ENCODE measurements around the gene SYNJ2. TPM values are rescaled to one million over a fixed set of nuclear protein-coding genes. Genes with fewer than 3 reads are reported as not detected.

The SYNJ2 gene
- total RNA-seq, 3 donors from 2014 or later: 22.9 to 27.8 (median 24.2) TPM

GRCh38 chr6:158057213-158057987 lies 75.7 kb downstream of the SYNJ2 start:
- Mint-ChIP-seq H3K27me3 (ENCODE audit: low read depth) (no peaks in the 10 kb centered on the region), H3K36me3 (ENCODE audit: insufficient read depth) (peaks cover 11% of the 10 kb centered on the region), H3K4me1 (ENCODE audit: low read depth) (peaks cover 51% of the 10 kb centered on the region), H3K4me3 (no peak overlapping the region), H3K9me3 (no peaks in the 10 kb centered on the region)
- DNase-seq (no peak), ATAC-seq (peak; percentile 96 to 97)

- DNase-seq (no peak), ATAC-seq (no peak)
- Mint-ChIP-seq H3K4me1 (ENCODE audit: low read depth) (peaks cover 43% of the 10 kb centered on the region), H3K9me3 (no peaks in the 10 kb centered on the region), H3K4me3 (no peak overlapping the region), H3K27me3 (ENCODE audit: low read depth) (no peaks in the 10 kb centered on the region), H3K36me3 (ENCODE audit: insufficient read depth) (peaks cover 7% of the 10 kb centered on the region)
Measured at GRCh38 chr6:158058171-158058651, 76.5 kb downstream of the SYNJ2 start.

DNA sequence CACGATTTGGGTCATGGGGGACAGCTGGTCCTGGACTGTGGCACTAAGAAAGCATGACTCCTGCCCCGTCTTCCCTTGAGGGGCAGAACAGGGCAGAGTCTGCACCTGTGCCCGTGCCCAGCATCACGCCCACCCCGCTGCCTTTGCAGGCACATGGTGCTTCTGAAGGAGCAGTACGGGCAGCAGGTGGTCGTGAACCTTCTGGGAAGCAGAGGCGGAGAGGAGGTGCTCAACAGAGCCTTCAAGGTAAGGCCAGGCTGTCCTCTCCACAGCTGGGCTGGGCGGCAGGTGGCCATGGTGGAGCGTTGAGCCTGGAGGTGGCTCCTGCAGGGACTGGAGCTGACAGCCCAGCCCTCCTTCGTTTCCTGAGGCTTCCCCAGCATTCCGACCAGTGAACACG lies 77.4 kb downstream of the SYNJ2 start:
- no peak for DNase-seq
- Mint-ChIP-seq H3K4me1 (ENCODE audit: low read depth) (peaks cover 36% of the 10 kb centered on the region), H3K4me3 (no peak overlapping the region), H3K9me3 (no peaks in the 10 kb centered on the region), H3K36me3 (ENCODE audit: insufficient read depth) (peaks cover 7% of the 10 kb centered on the region), H3K27me3 (ENCODE audit: low read depth) (no peaks in the 10 kb centered on the region)
- no peak for ATAC-seq

DNA sequence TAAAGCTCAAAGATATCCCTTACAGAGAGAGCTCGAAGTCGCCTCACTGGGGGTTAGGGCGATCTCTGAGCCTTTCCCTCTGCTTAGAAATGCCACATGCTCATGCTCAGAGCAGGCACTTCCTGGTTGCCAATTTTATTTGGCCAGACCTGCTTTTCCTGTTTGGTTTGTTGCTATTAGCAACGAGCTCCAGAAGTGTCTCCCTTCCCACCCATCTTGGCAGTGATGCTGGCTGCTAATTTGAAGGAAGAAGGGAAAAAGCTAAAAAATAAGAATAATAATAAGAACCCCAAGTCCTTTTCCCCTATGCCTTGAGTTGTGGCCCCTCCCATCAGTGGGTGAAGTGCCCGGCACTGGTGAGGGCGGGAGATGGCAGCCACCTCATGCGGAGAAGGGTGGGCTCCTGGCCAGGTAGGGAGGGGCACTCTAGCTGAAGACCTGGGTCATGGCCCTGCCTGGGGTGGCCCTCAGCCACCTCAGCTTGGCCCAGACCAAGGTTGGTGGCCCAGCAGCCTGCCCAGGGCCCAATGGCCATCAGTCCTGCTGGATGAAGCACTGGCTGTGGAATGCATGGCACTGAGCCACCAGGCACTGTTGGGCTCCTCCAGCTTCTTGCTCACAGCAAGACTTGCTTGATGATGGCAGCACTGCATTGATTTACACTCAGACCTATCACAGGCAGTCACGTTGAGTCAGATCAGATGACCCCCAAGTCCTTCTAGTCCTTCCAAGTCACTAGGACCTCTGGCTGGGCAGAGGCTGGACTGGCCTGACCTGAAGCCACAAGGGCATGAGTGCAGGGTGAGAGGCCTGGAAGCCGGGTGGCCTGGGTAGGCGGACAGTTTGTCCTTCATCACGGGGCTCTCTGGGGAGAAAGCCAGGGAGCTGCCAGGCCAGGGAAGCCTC lies 79.0 kb downstream of the SYNJ2 start:
- Mint-ChIP-seq H3K27me3 (ENCODE audit: low read depth) (no peaks in the 10 kb centered on the region), H3K9me3 (no peaks in the 10 kb centered on the region), H3K4me1 (ENCODE audit: low read depth) (peaks cover 35% of the 10 kb centered on the region), H3K4me3 (no peak overlapping the region), H3K36me3 (ENCODE audit: insufficient read depth) (peaks cover 5% of the 10 kb centered on the region)
- DNase-seq (no peak), ATAC-seq (no peak)

- DNase-seq (no peak), ATAC-seq (no peak)
- no peak overlapping the region for H3K4me3 Mint-ChIP-seq
- H3K27me3 Mint-ChIP-seq (ENCODE audit: low read depth): no peaks in the 10 kb centered on the region
- H3K9me3 Mint-ChIP-seq: no peaks in the 10 kb centered on the region
- peaks cover 34% of the 10 kb centered on the region for H3K4me1 Mint-ChIP-seq (ENCODE audit: low read depth)
- H3K36me3 Mint-ChIP-seq (ENCODE audit: insufficient read depth): peaks cover 7% of the 10 kb centered on the region
Measured at GRCh38 chr6:158061361-158061708, 79.7 kb downstream of the SYNJ2 start.

GRCh38 chr6:158061709-158062461 lies 80.2 kb downstream of the SYNJ2 start:
- Mint-ChIP-seq H3K9me3 (no peaks in the 10 kb centered on the region), H3K27me3 (ENCODE audit: low read depth) (no peaks in the 10 kb centered on the region), H3K36me3 (ENCODE audit: insufficient read depth) (peaks cover 10% of the 10 kb centered on the region), H3K4me3 (no peak overlapping the region), H3K4me1 (ENCODE audit: low read depth) (peaks cover 29% of the 10 kb centered on the region)
- ATAC-seq (no peak), DNase-seq (no peak)

DNA sequence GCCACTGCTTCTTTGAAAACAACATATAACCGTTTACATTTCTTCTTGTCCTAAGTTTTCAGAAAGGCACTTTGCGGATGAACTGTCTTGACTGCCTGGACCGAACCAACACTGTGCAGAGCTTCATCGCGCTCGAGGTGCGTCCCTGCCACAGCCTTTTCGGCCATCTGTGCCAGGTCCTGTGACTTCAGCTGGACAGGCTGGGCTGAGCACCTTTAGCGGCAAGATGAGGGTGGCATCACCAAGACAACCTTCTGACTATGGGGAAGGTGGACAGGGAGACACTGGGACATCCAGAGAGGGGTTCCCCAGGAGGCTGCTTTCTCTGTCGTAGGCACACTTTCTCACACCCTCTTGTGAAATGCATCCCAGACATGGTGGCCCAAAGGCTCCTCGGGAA lies 82.1 kb downstream of the SYNJ2 start:
- H3K27me3 Mint-ChIP-seq (ENCODE audit: low read depth): no peaks in the 10 kb centered on the region
- H3K36me3 Mint-ChIP-seq (ENCODE audit: insufficient read depth): peaks cover 17% of the 10 kb centered on the region
- no peak overlapping the region for H3K4me3 Mint-ChIP-seq
- H3K9me3 Mint-ChIP-seq: no peaks in the 10 kb centered on the region
- ATAC-seq (no peak), DNase-seq (no peak)
- H3K4me1 Mint-ChIP-seq (ENCODE audit: low read depth): peaks cover 14% of the 10 kb centered on the region

DNA sequence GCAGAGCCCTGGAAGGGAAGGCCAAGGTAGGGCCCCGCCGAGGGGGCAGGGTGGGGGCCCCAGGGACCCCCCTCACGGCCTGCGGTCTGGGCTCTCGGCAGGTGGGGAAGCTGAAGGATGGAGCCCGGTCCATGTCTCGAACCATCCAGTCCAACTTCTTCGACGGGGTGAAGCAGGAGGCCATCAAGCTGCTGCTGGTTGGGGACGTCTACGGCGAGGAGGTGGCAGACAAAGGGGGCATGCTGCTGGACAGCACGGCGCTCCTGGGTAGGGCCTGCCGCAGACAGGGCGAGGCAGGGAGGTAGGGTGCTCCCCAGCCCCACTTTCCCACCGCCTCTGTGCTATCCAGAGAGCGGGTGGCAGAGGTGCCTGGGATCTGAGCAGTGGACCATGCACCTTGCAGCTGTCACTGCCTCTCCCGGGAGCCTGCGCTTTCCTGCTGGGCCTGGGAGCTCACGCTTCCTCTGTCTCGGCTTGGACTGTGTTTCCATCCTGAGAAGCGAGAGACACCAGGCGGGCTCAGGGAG lies 83.1 kb downstream of the SYNJ2 start:
- no peak overlapping the region for H3K4me3 Mint-ChIP-seq
- DNase-seq: no peak

GRCh38 chr6:158066136-158066781 lies 84.6 kb downstream of the SYNJ2 start:
- no peak overlapping the region for H3K4me3 Mint-ChIP-seq
- peaks cover 22% of the 10 kb centered on the region for H3K36me3 Mint-ChIP-seq (ENCODE audit: insufficient read depth)
- ATAC-seq (no peak), DNase-seq (no peak)
- no peaks in the 10 kb centered on the region for H3K9me3 Mint-ChIP-seq
- peaks cover 10% of the 10 kb centered on the region for H3K4me1 Mint-ChIP-seq (ENCODE audit: low read depth)
- H3K27me3 Mint-ChIP-seq (ENCODE audit: low read depth): no peaks in the 10 kb centered on the region

More for the DNA sequence above, 83.1 kb downstream of the SYNJ2 start:
- Mint-ChIP-seq H3K4me1 (ENCODE audit: low read depth) (peaks cover 18% of the 10 kb centered on the region), H3K27me3 (ENCODE audit: low read depth) (no peaks in the 10 kb centered on the region), H3K9me3 (no peaks in the 10 kb centered on the region), H3K36me3 (ENCODE audit: insufficient read depth) (peaks cover 17% of the 10 kb centered on the region)
- no peak for ATAC-seq

DNA sequence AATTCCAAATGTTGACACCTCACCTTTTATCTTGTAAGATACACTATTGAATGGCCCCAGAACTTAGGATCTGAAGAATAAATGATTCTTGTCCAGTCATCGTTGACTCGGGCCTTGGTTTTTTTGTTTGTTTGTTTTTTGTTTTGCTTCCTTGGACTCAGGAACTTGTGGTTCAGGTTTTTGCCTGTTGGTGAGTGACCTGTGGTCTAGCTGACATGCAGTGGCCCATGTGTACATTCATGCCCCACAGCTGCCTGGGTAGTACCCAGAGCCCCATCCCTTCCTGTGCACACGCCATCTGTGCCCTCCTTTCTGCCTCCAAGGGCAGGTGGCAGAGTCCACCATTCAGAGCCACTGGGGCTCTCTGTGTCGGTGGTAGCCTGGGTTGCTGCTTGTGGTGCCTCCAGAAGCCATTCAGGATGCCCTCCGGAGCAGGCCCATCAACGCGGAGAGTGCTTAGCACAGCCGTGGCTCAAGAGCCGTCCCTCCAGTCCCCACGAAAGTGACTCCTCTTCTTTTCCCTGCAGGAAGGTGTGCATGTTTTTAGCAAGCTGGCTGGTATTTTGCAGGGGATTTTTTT lies 85.9 kb downstream of the SYNJ2 start:
- Mint-ChIP-seq H3K4me1 (ENCODE audit: low read depth) (peaks cover 13% of the 10 kb centered on the region), H3K36me3 (ENCODE audit: insufficient read depth) (peaks cover 25% of the 10 kb centered on the region), H3K4me3 (no peak overlapping the region), H3K9me3 (no peaks in the 10 kb centered on the region), H3K27me3 (ENCODE audit: low read depth) (no peaks in the 10 kb centered on the region)
- DNase-seq (no peak), ATAC-seq (no peak)

GRCh38 chr6:158068156-158068892 lies 86.7 kb downstream of the SYNJ2 start:
- Mint-ChIP-seq H3K4me1 (ENCODE audit: low read depth) (peaks cover 13% of the 10 kb centered on the region), H3K9me3 (no peaks in the 10 kb centered on the region), H3K4me3 (no peak overlapping the region), H3K27me3 (ENCODE audit: low read depth) (no peaks in the 10 kb centered on the region), H3K36me3 (ENCODE audit: insufficient read depth) (peaks cover 25% of the 10 kb centered on the region)
- DNase-seq (no peak), ATAC-seq (no peak)

DNA sequence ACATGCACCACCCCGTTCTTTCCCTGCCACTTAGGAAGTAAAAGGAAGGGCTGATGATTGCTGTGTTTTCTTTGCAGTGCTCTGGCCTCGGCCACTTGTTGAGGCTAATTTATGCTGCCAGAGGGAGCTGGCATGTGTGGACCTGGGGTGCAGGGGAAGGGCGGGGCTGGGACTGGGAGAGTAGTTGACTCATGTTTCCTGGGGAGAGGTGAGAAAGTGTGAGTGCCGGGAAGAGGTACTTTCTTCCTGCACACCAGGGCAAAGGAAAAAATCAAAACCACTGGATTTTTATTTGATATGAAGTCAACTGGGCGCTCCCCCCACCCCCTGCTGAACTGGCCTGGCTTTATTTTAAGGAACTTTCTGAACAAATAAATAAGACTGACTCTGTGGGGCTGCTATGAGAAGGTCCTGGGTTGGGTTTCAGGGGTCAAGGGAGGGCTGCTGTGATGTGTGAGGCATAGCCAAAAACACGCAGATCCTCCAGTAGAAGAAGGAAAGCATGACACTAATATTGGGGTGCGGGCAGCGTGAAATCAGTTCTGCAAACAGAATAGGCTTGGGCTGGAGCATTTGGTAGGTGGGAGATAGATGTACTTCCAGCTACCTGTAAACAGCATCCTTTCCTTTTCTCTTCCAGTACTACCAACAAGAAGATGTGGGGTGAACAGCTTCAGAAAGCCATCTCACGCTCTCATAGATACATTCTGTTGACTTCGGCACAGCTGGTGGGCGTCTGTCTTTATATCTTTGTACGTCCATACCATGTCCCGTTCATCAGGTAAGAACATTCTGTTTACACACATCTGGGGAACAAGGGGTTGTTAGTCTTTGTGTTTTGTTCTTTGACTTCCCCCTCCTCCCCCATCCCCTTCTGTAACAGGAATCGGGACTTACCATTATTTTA lies 87.5 kb downstream of the SYNJ2 start:
- ATAC-seq: no peak
- H3K27me3 Mint-ChIP-seq (ENCODE audit: low read depth): no peaks in the 10 kb centered on the region
- no peaks in the 10 kb centered on the region for H3K9me3 Mint-ChIP-seq
- H3K4me3 Mint-ChIP-seq: no peak overlapping the region
- H3K36me3 Mint-ChIP-seq (ENCODE audit: insufficient read depth): peaks cover 31% of the 10 kb centered on the region
- peaks cover 13% of the 10 kb centered on the region for H3K4me1 Mint-ChIP-seq (ENCODE audit: low read depth)
- DNase-seq: no peak

Measured in activated T-cell treated with anti-CD3 and anti-CD28 coated beads, Interleukin-2, amount 50 U/mL, for 4 hours (primary cell).